Measurements from ENCODE around the gene ARMCX1. TPM values are rescaled to one million over a fixed set of nuclear protein-coding genes. Genes with fewer than 3 reads are reported as not detected.

ARMCX1 gene
- polyA plus RNA-seq, 6 donors from 2014 or later, result 0.12 to 1.1 (median 0.25) TPM; not detected in 1

Other genes with a start within 250 kb of the ARMCX1 start
- gene TIMM8A, start 201.8 kb upstream of the ARMCX1 start, polyA plus RNA-seq (ENCODE audit: low read depth in 6 of 6), result 10 to 100 TPM in 4 of 6 donors, 1 to 10 TPM in 2; 7.7 to 17.9 (median 12.7) TPM
- gene BTK, start 164.4 kb upstream of the ARMCX1 start, polyA plus RNA-seq (ENCODE audit: low read depth in 6 of 6), result 100 to 1,000 TPM; 110 to 189 (median 162) TPM
- 1,000 to 10,000 TPM; 1,439 to 2,390 (median 1,883) TPM for gene RPL36A, start 159.5 kb upstream of the ARMCX1 start, polyA plus RNA-seq (ENCODE audit: low read depth in 6 of 6)
- gene GLA, start 142.6 kb upstream of the ARMCX1 start, polyA plus RNA-seq (ENCODE audit: low read depth in 6 of 6), result 10 to 100 TPM; 15.4 to 28.8 (median 24.9) TPM
- gene HNRNPH2, start 142.3 kb upstream of the ARMCX1 start, polyA plus RNA-seq (ENCODE audit: low read depth in 6 of 6), result 100 to 1,000 TPM in 5 of 6 donors, 10 to 100 TPM in 1; 78.2 to 162 (median 109) TPM
- gene ARMCX4, start 65.1 kb upstream of the ARMCX1 start, polyA plus RNA-seq (ENCODE audit: low read depth in 6 of 6), result 1 to 10 TPM in 3 of 6 donors, under 1 TPM in 3; 0.27 to 3.5 (median 1.7) TPM
- gene ARMCX6, start 67.5 kb downstream of the ARMCX1 start, polyA plus RNA-seq (ENCODE audit: low read depth in 6 of 6), result 10 to 100 TPM; 29.4 to 58.0 (median 53.3) TPM
- gene ARMCX3, start 72.6 kb downstream of the ARMCX1 start, polyA plus RNA-seq (ENCODE audit: low read depth in 6 of 6), result 10 to 100 TPM; 16.3 to 28.0 (median 21.0) TPM
- gene ARMCX2, start 109.3 kb downstream of the ARMCX1 start, polyA plus RNA-seq (ENCODE audit: low read depth in 6 of 6), result 1 to 10 TPM; 1.9 to 5.0 (median 3.3) TPM